KOPT-K1 (cell line): ENCODE results near the gene TNFSF8.

Source experiments
- H3K27ac ChIP-seq: fragments of 200-600 bp; sonication (generic); 2 replicates; pipeline ENCODE4 v1.5.1; 2016; ENCODE audit warnings: antibody characterized with exemption, mild to moderate bottlenecking, low read depth, low read length; ENCODE audit not compliant: poor library complexity, severe bottlenecking
- H3K36me3 ChIP-seq: fragments of 200-600 bp; sonication (generic); 2 replicates; pipeline ENCODE4 v1.5.1; 2017; ENCODE audit warnings: antibody characterized with exemption, mild to moderate bottlenecking, low read length, moderate library complexity; ENCODE audit not compliant: insufficient read depth
- H3K9me3 ChIP-seq: fragments of 200-600 bp; sonication (generic); 2 replicates; pipeline ENCODE4 v1.5.1; 2017; ENCODE audit warnings: antibody characterized with exemption, low read length, mild to moderate bottlenecking; ENCODE audit not compliant: insufficient read depth, poor library complexity, severe bottlenecking

The TNFSF8 gene

DNA sequence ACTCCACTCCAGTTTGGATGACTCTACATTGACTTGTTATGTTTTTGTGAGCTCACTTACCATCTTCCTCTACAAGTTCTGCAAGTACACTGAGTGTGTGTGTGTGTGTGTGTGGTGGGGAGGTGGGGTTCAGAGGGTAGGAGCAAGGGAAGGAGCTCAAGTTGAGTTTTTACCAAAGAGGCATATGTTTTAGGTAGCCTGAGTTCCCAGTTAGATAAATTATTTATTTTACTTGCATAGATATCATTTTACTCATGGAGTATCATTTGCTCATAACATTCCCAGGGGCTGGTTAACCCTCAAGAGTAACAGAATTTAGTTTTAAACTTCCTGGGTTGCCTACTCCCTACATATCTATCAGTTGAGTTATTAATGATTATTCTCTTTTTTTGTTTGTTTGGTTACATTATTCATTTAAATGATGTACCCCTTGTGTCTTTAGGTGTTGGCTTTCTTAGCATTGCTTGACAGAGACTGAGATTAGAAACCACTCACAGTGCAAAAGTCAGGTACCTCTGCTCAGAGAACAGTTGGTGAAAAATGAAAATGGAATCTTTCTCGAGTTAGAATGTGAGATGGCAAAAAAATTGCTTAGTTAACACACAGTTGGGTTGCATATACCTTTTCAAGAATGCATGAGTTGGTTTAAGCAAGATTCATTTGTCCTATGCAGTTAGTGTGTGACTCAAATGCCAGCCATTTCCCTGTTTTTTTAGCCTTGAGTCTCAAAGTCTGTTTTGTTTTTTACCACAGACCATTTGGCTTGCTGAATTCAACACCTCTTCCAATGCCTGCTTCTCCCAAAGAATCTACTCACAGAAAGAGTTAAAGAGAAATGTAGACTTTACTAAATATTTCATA, 29.2 kb downstream of the TNFSF8 start:
- Histone ChIP-seq H3K36me3 (0 out of 2 replicates have a peak, but pooled peaks cover 11% of the 10 kb centered on the region), H3K9me3 (no peaks in the 10 kb centered on the region), H3K27ac (no peak overlapping the region)

DNA sequence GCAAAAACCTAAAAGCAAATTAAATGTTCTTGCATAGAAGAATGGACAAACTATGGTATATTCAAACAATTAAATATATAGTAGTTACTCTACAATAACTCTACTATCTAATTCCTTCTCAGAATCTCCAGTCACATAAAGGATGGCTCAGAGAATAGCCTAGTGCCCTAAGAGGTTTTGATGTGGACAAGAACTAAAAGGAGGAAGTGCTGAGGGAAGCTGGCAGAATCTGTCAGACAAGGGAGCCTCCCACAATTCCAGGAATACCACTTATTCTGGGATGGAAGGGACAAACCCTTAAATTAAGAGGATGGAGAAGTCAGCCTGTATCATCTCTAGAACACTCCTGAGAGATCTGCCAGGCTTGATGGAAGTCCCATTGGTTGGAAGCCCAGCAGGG, 30.4 kb downstream of the TNFSF8 start:
- 0 out of 2 replicates have a peak, but pooled peaks cover 11% of the 10 kb centered on the region for H3K36me3 ChIP-seq
- H3K9me3 ChIP-seq, result no peaks in the 10 kb centered on the region
- H3K27ac ChIP-seq, result no peak overlapping the region

DNA sequence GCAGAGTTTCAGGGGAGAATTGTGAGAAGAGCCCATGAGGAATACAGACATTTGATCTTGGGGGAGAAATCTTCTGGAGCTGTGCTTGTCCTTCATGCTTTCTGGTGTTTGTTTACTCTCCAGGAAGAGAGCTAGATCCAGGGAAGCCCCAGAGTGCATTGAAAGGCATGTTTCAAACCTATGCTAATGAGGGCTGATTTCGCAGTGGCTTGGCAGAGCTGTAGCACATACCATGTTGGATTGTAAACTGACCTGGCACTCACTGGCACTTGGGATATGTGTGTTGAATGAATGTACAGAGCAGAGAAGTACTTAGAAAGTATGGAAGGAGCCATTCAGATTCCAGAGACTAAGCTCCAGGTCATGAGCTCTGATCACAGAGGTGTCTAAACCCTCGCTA, 30.9 kb downstream of the TNFSF8 start:
- peak overlapping the region; percentile 24 for H3K27ac ChIP-seq
- 0 out of 2 replicates have a peak, but pooled peaks cover 11% of the 10 kb centered on the region for H3K36me3 ChIP-seq
- H3K9me3 ChIP-seq, result no peaks in the 10 kb centered on the region

DNA sequence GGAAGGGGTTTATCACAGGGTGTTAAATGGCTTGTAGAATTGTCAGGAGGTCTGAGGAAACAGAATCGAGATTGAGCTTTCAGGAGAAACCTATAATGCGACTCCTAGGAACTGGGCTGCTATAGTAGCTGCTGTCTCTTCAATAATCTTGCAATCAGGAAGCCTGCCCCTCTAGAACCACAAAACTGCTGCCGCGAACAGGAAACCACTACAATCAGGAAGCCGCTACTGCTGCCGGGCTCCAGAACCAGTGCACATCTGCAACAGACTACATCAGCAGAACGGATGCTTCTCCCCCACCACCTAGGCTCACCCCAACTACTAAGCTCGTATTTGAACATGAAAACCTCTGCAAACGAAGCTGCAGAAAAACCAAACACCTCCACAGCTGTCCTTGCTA, 31.6 kb downstream of the TNFSF8 start:
- Histone ChIP-seq H3K9me3 (no peaks in the 10 kb centered on the region), H3K36me3 (0 out of 2 replicates have a peak, but pooled peaks cover 8% of the 10 kb centered on the region), H3K27ac (peak overlapping the region; percentile 41)

DNA sequence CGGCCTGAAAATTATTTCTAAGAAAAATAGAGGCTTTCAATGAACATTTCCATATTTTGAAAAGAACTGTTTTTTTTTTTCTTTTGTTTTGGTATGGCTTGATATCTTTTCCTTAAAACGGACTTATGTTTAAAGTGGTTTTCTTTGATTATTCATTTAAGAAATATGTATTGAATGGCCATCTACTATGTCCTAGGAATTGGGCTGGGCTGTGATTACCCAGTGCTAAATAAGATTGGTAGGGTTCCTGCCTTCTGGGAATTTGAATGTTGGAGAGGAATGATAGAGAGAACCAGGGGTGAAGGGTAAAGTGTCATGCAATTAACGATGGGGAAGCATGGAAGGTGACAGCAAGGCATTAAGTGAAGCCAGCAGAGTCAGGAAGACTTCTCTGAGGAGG, 33.2 kb downstream of the TNFSF8 start:
- no peak overlapping the region for H3K27ac ChIP-seq
- no peaks in the 10 kb centered on the region for H3K36me3 ChIP-seq
- H3K9me3 ChIP-seq, result no peaks in the 10 kb centered on the region

DNA sequence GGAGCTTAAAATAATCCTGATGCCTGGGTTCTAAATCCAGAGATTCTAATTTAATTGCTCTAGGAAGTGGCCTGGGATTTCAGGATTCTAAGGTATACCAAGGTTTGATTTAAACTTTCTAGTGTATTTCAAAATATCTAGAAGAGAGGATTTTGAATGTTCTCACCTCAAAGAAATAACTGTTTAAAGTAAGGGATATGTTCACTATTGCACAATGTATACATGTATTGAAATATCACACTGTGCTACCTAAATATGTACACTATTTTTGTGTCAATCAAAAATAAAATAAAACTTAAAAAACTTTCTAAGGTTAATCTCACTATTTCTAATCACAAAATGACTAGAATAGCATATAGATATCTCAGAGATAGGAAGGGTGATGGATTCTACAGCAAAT, 34.0 kb downstream of the TNFSF8 start:
- Histone ChIP-seq H3K27ac (no peak overlapping the region), H3K36me3 (no peaks in the 10 kb centered on the region), H3K9me3 (no peaks in the 10 kb centered on the region)

DNA sequence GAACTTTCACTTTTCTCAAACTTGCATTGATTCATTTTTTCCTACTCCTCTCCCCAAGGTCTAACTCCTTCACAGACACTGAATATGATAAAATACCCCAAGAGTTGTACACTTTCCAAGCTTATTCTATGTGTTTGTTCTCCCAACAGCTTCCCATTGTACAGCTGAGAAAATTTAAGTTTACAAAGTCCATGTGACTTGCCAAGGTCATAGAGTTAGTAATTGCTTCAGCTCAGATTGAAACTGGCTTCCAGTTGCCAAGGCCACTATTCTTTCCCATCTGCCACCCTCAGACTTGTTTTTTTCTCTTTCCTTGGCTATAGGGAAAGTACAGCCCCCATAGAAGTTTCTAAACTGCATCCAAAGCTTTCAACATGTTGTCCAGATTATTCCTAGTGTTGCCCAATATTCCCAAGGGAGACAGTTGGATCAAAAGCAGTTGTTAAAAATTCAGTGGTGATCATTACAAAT, 34.8 kb downstream of the TNFSF8 start:
- no peaks in the 10 kb centered on the region for H3K9me3 ChIP-seq
- H3K27ac ChIP-seq, result no peak overlapping the region
- H3K36me3 ChIP-seq, result no peaks in the 10 kb centered on the region

DNA sequence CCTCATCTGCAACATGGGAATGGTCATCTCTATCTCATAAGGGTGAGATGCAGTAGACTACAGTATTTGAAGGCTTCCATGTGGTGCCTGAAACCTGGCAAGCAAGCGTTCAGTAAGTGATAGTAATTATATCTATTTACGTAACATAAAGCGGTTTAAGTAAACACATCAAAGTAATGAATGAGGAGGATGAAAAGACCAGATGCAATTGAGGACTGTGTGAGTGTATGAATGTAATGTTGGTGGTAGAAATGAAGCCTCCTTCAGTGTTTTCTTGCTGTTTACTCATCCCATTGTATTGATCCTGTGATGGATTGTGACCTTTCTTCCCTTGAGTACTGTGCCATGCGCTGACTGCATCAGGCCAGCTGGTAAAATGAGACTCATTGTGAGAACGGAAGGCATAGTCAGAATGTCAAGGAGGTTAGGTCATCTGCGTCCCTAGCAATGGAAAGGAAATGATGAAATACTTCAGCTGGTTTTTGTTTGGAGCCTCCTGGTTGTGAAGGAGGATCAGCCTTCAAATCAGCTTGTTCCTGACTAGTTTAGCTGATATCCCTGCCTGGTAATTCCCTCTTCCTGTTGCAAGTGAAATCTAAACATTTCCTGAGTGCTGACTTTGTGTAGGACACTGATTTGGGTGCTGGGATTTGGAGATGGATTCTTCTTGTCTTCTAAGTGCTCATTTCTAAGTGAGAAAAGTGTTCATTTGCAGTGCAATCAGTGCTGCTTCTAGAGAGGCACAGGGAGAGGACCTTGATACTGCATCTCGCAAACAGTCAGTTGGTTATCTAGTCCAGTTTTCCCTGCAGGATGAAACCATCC, 35.6 kb downstream of the TNFSF8 start:
- Histone ChIP-seq H3K36me3 (no peaks in the 10 kb centered on the region), H3K27ac (no peak overlapping the region), H3K9me3 (no peaks in the 10 kb centered on the region)

DNA sequence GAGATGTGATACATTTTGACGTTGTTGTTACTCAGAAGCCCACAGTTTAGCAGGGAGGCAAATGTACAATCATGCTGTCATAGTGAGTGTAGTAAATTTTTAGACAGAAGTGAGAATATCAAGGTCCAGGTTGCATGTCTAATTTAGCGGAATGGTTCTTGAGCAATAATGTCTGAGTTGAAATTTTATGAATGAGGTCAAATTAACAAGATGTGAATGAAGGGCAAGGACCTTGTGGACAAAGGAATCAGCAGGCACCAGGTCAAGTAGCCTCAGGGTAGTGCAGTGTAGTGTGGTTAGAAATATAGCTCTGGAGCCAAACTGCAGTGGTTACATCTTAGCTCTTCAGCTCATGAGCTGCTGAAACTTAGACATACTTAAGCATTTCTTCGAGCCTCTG, 36.2 kb downstream of the TNFSF8 start:
- no peaks in the 10 kb centered on the region for H3K36me3 ChIP-seq
- no peak overlapping the region for H3K27ac ChIP-seq
- H3K9me3 ChIP-seq, result no peaks in the 10 kb centered on the region

DNA sequence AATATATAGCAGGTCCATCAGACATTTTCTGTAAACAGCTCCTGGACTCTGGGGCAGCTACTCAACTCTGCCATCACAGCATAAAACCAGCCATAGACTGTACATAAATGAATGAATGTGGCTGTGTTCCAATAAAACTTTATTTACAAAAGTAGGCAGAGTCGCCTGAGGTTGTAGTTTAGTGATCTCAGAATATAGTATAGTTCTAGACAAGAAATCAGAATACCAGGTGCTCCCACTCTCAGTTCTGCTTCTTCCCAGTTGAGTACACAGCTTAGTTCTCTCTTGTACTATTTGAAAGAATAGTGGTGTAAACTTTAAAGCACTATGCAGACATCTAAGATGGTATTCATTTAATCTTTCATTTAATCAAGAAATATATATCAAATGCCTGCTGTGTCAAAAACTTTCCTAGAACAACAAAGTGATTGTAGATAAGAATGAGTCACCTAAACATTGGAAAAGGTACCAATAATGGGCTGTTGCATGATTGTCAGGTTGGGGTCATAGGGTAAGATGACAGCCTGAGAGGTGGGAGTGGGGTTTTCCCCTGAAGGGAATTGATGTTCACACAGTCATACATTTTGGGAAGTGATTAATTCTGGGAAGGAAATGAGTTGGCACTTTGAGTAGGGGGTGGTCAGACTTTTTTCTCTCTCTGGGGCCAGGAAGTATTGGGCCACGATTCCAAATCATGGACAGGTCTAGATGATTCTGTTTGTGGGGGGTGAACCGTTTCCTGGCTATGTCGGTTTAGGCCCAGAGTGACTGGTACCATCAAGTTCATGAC, 37.0 kb downstream of the TNFSF8 start:
- Histone ChIP-seq H3K36me3 (no peaks in the 10 kb centered on the region), H3K27ac (no peak overlapping the region), H3K9me3 (no peaks in the 10 kb centered on the region)

DNA sequence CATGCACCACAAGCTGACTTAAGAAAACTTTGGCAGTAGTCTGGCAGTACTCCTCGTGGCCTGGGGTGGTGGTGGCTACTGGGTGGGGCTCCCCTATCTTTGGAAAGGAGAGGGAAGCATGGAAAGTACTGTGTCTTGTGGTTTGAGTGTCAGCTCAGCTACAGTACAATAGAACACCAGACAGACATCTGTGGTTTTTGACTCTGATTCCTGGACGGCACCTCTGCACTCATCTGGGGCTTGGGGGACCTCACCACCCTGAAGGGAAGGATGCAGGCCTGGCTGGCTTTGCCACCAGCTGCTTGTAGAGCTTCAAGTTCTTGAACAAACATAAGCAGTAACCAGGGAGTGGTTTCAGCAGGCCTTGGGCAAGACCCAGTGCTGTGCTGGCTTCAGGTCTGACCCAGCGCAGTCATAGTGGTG, 40.6 kb downstream of the TNFSF8 start:
- Histone ChIP-seq H3K36me3 (no peaks in the 10 kb centered on the region), H3K9me3 (no peaks in the 10 kb centered on the region), H3K27ac (peak overlapping the region; percentile 24)

DNA sequence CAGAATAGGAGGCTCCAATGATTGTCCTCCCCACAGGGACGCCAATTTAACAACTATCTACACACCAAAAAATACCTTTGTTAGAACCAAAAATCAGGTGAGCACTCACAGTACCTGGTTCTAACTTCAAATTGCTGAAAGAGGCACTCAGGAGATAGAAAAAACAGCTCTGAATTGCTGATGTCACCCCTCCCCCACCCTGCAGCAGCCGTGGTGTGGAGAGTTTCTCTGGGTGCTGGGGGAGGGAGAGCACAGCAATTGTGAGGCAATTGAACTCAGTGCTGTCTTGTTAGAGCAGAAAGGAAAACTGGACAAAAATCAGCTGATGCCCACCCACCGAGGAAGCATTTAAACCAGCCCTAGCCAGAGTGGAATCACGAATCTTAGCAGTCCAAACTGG, 41.8 kb downstream of the TNFSF8 start:
- no peaks in the 10 kb centered on the region for H3K36me3 ChIP-seq
- no peaks in the 10 kb centered on the region for H3K9me3 ChIP-seq
- peak overlapping the region; percentile 24 for H3K27ac ChIP-seq

DNA sequence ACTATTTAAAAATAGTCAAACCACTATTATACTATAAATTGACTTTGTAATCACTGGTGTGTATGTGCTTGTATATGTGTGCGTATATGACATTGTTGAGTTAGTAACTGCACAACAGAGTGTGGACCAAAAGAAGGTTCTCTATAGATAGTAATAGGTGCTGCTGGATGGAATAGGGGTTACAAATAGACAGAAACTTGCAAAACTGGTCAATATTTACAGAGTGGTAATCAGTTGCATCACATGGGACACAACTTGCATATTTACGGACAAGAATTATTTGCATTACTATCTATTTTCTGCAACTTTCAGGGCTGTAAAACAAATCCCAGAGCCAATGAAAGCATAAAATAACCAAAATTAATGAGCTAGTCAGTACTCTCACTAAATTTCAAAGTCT, 42.4 kb downstream of the TNFSF8 start:
- Histone ChIP-seq H3K36me3 (no peaks in the 10 kb centered on the region), H3K27ac (no peak overlapping the region), H3K9me3 (no peaks in the 10 kb centered on the region)

DNA sequence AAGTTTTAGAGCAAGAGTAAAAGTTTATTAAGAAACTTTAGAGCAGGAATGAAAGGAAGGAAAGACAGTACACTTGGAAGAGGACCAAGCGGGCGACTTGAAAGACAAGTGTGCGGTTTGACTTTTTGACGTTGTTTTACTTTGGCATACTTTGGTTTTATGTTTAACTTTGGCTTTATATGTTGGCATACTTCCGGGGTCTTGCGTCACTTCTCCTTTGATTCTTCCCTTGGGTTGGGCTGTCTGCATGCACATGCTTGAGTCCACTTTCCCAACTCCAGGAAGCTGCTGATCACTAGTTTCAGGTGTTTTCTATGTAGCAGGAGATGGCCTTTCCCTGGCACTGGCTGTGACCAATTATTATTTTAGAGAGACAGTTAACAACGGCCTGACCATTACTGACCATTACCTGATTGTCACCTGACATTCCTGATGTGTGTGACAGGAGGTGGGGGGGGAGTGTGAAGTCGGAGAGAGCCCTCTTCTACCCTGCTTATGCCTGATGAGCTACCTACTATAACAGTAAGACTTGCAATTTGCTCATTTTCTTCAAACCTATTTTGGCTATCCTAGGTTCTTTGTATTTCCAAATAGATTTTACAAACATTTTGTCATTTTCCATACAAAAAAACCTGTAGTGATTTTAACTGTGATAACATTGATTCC, 45.5 kb downstream of the TNFSF8 start:
- no peaks in the 10 kb centered on the region for H3K36me3 ChIP-seq
- no peak overlapping the region for H3K27ac ChIP-seq
- H3K9me3 ChIP-seq, result no peaks in the 10 kb centered on the region
